Fibroblast of the aortic adventitia (primary cell): ENCODE data around the gene COG4. TPM values are rescaled to one million over a fixed set of nuclear protein-coding genes. Genes with fewer than 3 reads are reported as not detected.

Source experiments
- DNase-seq: peaks from one replicate; pipeline ENCODE4 v3.0.0-alpha.2; 2010; ENCODE audit warnings: low read depth
- H3K4me3 ChIP-seq: 2 replicates; pipeline ENCODE4 v1.5.1; 2011; ENCODE audit warnings: low read depth, mild to moderate bottlenecking, control low read depth, low read length, moderate library complexity
- total RNA-seq: library from RNA; depleted of rRNA; stranded (reverse); fragments of >200 nt; gene quantifications from 2 replicates; pipeline ENCODE4 v1.2.3, GENCODE V29; 2012; ENCODE audit warnings: low replicate concordance
- TF ChIP-seq, protein P1 (sequence below): IDR thresholded peaks from 2 replicates; pipeline ENCODE4 v1.5.1; 2011; ENCODE audit warnings: mild to moderate bottlenecking, low read length, control low read depth, inconsistent platforms; ENCODE audit not compliant: insufficient read depth

COG4 gene
- total RNA-seq, 1 donor: 59.9 TPM

DNA sequence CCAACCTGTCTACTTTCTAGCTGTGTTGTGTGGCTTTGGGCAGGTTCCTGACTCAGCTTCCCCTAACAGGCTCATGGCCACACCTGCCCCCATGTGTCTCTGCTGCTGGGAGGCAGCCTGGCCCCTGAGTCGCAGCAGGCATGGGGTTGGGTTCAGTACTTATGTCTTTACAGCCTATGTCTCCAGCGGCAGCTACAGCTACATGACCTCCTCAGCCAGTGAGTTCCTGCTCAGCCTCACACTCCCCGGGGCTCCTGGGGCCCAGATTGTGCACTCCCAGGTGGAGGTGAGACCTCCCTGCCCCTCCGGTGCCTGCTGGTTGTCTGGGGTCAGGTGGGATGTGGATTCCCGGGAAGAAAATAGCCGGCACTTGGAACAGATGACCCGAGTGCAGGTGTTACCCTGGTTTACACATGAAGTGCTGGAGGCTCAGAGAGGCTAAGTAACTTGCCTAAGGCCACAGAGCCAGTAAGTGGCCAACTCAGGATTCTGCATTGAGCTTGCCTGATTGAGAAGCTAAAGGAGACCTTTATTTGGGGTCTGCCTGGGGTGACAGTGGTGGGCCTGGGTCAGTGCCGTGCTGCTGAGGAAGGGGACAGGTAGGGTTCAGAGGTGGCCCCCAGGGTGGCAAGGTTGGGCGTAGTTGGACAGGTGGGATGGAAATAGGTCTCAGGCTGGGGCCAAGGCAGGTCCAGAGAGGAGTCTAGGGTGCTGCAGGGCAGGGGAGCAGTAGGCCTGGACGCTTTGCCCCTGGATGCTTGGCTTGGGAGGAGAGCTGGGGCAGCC lies 53.0 kb downstream of the COG4 start:
- DNase-seq: no peak

DNA sequence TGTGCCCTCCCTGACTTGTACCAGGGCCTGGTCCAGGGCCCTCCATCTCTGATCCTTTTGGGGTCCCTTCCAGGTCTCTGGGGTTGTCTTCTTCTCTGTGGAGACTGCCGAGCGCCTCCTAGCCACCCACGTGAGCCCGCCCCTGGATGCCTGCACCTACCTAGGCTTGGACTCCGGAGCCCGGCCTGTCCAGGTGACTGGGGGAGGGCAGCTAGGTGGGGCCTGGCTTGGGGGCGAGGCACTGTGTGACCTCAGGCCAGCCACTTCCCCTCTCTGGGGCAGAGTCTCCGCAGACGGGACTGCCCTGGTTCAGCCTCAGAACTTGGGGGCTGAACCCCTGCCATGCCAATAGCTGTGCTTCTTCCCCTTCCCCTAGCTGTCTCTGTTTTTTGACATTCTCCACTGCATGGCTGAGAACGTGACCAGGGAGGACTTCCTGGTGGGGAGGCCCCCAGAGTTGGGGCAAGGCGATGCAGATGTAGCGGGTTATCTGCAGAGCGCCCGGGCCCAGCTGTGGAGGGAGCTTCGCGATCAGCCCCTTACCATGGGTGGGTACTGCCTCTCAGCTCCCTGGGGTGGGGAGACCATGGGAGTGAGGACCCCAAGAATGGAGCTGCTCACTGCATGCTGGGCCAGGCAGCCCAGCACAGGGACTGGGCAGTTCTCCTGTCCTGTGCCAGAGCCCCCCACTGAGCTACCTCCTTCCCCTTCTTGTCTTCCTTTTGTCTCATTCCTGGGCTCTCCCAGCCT lies 54.4 kb downstream of the COG4 start:
- no peak for DNase-seq
- TF ChIP-seq, protein P1, sequence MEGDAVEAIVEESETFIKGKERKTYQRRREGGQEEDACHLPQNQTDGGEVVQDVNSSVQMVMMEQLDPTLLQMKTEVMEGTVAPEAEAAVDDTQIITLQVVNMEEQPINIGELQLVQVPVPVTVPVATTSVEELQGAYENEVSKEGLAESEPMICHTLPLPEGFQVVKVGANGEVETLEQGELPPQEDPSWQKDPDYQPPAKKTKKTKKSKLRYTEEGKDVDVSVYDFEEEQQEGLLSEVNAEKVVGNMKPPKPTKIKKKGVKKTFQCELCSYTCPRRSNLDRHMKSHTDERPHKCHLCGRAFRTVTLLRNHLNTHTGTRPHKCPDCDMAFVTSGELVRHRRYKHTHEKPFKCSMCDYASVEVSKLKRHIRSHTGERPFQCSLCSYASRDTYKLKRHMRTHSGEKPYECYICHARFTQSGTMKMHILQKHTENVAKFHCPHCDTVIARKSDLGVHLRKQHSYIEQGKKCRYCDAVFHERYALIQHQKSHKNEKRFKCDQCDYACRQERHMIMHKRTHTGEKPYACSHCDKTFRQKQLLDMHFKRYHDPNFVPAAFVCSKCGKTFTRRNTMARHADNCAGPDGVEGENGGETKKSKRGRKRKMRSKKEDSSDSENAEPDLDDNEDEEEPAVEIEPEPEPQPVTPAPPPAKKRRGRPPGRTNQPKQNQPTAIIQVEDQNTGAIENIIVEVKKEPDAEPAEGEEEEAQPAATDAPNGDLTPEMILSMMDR: no peak

More for the DNA sequence above, 53.0 kb downstream of the COG4 start:
- TF ChIP-seq, protein P1: no peak
- no peak overlapping the region for H3K4me3 ChIP-seq

DNA sequence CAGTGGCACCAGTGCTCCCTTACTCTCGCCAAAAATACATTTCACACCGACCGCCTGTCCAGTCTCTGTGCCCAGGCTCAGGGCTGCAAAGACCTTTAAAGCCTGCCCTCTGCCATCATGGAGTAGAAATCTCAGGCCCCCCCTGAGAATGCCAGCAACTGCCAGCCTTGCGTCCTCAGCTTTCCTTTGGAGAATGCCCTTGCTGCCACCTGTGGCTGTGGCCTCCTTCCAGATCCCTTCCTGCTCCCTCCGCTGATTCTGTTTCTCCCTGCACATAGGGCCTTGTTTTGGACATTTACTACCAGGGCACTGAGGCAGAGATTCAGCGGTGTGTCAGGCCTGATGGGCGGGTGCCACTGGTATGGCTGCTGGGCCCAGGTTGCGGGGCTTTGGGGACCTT lies 55.7 kb downstream of the COG4 start:
- H3K4me3 ChIP-seq: no peak overlapping the region
- TF ChIP-seq, protein P1: no peak
- DNase-seq: no peak

More for the DNA sequence above, 54.4 kb downstream of the COG4 start:
- no peak overlapping the region for H3K4me3 ChIP-seq

DNA sequence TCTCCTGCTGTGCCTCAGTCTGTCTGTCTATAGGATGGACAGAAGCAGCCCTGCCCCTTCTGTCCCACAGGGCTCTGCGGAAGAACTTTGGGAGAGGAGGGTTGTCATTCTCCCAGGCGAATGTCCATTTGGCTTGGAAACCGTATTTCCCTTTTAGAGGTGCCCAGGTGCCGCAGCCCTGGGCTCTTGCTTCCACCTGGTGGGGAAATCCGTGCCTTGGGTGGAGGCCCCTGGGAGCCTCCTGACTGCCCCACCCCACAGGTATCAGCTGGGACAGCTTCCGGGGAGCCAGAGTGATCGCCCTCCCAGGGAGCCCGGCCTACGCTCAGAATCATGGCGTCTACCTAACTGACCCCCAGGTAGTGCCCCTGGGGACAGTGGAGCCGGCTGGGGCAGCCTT lies 56.2 kb downstream of the COG4 start:
- H3K4me3 ChIP-seq: no peak overlapping the region
- TF ChIP-seq, protein P1: no peak
- no peak for DNase-seq

DNA sequence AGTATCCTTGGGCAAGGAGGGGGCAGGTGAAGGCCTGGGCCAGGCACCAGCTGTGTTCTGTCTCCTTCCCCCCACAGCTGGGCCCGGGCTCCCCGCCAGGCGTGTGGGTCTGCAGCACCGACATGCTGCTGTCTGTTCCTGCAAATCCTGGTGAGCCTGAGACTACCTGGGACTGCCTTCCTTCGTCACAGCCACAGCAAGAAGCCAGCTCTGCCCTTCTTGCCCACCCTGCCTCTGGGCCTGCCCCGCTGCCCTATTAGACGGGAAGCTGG lies 56.6 kb downstream of the COG4 start:
- DNase-seq: no peak
- TF ChIP-seq, protein P1: no peak
- no peak overlapping the region for H3K4me3 ChIP-seq

DNA sequence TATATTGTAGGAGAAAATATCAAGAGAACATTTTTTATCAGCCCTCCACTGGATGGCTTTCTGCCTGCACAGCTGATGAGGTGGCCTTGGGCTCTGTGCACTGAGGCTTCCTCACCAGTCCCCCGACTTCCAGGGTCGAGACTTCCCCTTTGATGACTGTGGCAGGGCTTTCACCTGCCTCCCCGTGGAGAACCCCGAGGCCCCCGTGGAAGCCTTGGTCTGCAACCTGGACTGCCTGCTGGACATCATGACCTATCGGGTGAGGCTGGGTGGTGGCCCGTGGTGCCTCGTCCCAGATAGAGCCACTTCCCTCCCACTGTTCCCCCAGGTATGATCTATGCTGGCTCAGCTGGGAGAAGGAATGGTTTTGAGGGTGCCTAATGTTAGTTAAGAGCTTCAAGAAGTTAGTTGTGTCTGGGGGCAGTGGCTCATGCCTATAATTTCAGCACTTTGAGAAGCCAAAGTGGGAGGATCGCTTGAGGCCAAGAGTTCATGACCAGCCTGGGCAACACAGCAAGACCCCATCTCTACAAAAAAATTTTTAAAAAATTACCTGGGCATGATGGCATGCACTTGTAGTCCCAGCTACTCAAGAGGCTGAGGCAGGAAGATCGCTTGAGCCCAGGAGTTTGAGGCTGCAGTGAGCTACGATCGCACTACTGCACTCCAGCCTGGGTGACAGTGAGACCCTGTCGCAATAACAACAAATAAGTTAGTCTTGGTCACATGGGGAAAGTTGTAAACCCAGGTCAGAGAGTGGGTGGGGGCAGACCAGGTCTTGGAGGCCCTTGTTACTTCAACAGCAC lies 57.2 kb downstream of the COG4 start:
- no peak for DNase-seq
- TF ChIP-seq, protein P1: no peak

More for the DNA sequence above, 57.2 kb downstream of the COG4 start:
- H3K4me3 ChIP-seq: no peak overlapping the region
